GM21381 (cell line): ENCODE measurements around the gene SPOPL.

Source experiments
- ATAC-seq: cut with Tn5 transposase; IDR thresholded peaks from one replicate; pipeline ENCODE4 v1.9.1; 2021; ENCODE audit warnings: mild to moderate bottlenecking, moderate library complexity; ENCODE audit not compliant: unreplicated experiment

Gene SPOPL

GRCh38 chr2:138493334-138493733, 8.2 kb upstream of the SPOPL start:
- no peak for ATAC-seq

GRCh38 chr2:138494265-138494966, 7.2 kb upstream of the SPOPL start:
- no peak for ATAC-seq

DNA sequence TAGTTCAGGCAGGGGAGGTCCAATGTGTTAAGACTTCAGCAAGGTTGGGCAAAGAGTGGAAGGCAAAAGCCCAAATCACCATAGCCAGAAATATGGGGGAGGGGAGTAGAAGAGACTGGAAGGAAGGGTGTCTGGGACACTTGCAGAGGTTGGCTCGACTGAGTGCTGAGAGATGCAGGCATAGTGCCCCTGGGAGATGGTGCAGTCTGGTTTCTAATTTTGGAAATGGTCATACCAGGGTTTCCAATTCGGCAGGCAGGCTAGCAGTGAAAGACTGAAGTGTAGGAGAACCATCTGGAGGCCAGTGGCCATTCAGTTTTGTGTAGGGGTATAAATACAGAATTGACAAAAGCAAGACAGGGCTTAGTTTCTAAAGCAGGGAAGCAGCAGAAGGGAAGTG, 6.2 kb upstream of the SPOPL start:
- no peak for ATAC-seq

DNA sequence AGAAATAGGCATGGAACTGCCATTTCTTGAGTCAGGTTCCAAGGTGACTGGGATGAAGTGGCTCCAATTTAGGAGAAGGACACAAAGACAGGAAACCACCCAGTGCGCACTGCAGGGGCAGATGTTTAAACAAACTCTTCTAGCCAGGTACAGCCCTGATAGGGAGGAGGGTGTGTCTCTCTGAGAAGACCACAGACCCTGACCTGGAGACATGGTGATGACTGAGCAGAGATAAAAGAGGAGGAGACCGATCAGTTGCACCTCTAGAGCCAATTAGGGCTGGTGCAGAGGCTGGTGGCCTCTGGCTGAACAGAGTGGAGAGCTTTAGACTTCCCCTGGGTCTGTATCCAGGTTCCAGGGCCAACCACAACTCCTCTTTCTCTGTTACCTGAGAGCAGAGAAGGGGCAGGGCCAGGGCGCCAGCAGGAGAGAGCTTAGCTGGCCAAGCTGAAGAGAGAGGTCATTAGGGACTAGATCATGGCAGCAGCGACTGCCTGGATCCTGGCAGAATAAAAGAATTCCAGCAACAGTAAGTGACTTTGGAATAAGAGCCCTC, 5.4 kb upstream of the SPOPL start:
- no peak for ATAC-seq

DNA sequence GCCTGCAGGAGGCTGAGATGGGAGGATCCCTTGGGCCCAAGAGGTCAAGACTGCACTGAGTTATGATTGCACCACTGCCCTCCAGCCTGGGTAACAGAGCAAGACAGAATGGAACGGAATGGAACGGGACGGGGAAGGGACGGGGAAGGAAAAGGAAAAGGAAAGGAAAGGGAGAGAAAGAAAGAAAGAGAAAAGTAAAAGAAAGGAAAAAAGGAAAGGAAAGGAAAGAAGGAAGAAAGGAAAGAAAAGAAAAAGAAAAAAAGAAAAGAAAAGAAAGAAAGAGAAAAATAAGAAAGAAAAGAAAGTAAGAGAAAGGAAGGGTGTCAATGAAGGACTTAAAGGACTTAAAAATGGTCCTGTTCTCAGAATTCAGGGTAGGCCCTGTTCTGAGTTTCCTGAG, 4.3 kb upstream of the SPOPL start:
- no peak for ATAC-seq

DNA sequence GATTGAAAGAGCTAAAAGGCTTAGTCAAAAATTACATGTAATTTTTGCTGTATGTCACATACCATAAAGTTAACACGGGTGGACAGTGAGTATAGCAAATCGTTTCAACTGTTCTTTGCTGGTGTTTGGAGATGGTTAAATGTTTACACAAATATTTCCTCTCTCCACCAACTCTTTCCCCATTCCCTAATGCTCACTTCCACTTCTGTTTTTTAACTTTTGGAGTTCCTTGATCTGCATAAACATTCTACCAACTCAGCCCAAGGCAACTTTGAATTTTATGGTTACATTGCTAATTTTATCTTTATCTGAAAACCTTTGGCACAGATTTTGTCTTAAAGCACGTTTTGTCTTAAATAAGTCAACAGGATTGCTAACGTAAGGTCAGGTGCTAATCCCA, 1.9 kb upstream of the SPOPL start:
- ATAC-seq: no peak

DNA sequence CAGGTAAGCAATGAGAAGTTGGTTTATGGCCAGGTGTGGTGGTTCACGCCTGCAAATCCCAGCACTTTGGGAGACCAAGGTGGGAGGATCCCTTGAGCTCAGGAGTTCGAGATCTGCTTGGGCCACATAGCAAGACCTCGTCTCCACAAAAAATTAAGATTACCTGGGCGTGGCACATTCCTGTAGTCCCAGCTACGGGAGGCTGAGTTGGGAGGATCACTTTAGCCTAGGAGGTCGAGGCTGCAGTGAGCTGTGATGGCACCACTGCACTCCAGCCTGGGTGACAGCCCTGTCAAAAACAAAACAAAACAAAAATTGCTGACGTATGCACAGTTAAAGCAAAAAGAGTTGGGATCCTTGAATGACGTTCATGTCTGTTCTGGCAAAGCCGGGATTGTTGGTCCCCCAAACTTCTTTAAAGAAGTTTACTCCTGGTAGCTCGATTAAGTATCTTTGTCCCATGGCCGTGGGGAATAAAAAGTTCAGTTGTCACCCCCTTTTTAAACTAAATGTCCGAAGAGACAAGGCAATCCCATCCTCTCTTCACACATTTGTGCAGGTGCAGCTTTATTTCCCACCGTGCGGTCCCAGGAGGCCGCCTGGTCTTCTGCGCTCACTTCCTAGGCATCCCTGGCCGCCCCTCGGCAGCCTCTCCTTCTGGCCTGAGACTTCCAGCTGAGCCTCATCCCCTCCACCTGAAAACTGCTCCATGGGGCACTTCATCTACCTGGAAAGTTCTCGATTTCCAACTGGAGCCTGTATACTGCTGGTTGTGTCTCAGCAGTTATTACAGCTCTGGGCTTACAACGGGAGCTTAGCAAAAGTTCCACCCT, 762 bp upstream of the SPOPL start:
- peak; percentile 8 for ATAC-seq

DNA sequence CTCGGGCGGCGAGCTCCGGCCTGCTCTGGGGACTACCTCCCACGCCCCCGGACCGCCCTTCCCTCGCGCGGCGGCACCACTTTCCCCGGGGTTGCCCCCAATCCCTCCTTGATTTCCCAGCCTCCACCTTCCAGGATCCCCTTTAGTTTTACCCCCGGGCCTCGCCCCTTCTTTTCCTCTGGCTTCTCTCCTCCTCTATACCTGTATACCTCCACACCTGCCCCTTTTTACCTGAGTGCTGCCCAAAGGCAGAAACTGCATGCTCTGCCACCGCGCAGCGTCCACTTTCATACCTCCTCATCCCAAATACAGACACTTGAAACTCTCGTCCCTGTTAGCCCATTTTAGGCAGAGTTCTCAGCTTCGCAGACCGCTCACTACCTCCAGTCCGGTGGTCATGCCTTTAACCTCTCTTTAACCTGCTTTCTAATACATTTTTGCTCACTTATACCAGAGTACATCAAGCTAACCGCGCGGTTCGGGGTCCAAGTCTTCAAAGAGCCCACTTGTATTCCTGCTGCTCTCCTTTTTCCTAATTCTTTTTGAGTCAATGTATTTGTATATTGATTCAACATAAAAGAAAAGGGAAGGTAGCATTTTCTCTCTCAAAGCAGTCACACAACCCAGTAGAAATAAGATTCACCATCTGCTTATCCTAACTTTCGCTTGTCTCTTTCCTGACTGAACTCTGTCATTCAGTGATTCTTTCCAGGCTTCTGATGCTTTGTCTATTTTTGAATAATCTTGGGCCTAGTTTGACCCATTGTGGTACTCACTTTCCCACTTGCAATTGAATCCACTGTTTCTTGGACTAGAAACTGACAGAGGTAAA, 901 bp downstream of the SPOPL start:
- ATAC-seq: peak; percentile 0

GRCh38 chr2:138503087-138503442, 1.5 kb downstream of the SPOPL start:
- ATAC-seq: no peak

GRCh38 chr2:138503652-138504051, 2.1 kb downstream of the SPOPL start:
- ATAC-seq: no peak

GRCh38 chr2:138504092-138504491, 2.5 kb downstream of the SPOPL start:
- ATAC-seq: no peak

DNA sequence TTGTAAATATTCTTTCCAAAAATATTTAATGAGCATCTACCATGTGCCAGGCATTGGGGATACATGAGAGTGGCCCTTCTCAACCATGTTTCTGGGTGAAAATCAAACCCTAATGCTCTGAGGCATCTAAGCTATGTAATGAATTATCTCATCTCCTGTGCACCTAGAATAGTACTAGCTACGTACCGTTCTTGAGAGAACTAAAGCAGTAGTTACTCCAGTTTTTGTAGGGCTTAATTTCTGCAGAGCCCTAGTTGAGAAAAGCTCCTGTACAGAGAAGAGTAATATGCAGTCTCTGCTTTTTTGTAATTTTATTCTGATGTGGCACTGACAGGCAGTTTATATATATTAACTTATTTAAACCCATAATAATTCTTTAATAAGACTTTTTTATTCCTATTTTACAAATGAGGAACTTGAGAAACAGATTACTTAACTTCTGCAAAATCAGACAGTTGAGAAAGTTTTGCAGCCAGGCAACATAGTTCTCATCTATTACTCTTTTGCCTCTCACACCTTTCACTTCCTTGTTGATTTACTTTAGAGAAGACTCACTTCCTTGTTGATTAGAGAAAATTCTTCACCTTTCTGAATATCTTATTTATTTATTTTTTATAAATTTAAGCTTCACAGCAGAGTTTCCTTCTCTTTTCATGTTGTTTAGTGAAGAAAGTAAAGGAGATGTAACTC, 3.1 kb downstream of the SPOPL start:
- ATAC-seq: peak; percentile 28

- no peak for ATAC-seq
Measured at GRCh38 chr2:138507267-138507666, 5.7 kb downstream of the SPOPL start.

GRCh38 chr2:138510319-138510718, 8.7 kb downstream of the SPOPL start:
- ATAC-seq: no peak

DNA sequence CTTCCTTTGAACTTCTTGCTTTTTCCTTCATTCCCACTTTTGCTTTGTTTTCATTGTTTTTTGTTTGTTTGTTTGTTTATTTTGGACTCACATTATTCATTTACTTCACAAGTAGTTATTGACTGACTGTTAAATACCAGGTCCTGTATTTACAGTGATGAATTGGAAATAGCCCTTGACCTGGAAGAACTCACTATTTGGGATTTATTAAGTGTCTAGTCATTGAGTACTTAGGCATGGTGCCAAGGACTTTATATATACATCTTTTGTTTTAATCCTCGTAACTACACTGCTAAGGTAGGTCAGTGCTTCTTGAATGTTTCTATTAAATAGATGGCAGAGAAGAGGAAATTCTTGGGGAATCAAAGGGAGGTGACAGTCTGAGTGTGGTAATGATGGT, 11.1 kb downstream of the SPOPL start:
- ATAC-seq: no peak

- no peak for ATAC-seq
Measured at GRCh38 chr2:138514173-138514572, 12.6 kb downstream of the SPOPL start.

DNA sequence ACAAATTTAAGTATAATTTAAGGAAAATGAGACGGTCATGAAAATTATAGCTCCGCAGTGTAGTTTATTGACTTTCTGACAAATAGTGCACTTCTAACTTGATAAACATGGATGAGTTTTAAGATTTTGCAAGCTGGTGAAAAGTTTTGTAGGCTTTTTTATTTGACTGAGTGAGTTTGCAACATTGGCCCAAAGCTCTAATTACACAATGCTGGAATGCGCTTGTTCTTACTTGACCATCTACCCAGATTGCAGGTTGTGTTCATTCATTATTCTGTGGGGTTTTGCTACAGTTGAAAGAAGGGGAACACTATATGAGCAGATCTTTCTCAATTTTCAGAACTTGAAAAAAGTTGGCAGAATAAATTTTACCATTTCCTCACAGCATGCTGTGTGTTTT, 13.5 kb downstream of the SPOPL start:
- no peak for ATAC-seq

GRCh38 chr2:138516030-138516704, 14.6 kb downstream of the SPOPL start:
- ATAC-seq: no peak

DNA sequence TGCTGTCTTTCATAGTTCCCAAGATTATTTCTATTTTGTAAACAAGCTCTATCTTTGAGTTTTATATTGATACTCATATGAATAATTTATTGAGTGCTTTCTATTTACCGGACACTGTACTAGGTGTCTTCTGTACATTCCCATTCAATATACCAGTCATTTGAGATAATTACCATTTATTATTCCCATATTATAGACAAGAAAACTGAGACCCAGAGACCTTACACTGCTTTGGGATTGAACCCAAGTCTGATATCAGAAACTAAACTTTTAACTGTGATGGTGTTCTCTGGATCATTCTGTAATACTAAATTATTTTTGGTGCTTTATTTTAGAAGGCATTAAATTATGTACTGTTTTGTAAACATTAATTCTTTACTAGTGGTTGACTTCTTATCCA, 17.3 kb downstream of the SPOPL start:
- no peak for ATAC-seq

- no peak for ATAC-seq
Measured at GRCh38 chr2:138521821-138522220, 20.3 kb downstream of the SPOPL start.
